ENCODE results near the gene NECTIN1. TPM values are rescaled to one million over a fixed set of nuclear protein-coding genes. Genes with fewer than 3 reads are reported as not detected.
A peak's percentile ranks its signal among the peaks of the same experiment; 100 is the strongest.

NECTIN1 gene
- total RNA-seq, 1 experiment from 2014 or later, result 3.3 TPM

- DNase-seq (ENCODE audit: low read depth), result no peak
Observed at GRCh38 chr11:119694334-119694733, 34.7 kb downstream of the NECTIN1 start.

DNA sequence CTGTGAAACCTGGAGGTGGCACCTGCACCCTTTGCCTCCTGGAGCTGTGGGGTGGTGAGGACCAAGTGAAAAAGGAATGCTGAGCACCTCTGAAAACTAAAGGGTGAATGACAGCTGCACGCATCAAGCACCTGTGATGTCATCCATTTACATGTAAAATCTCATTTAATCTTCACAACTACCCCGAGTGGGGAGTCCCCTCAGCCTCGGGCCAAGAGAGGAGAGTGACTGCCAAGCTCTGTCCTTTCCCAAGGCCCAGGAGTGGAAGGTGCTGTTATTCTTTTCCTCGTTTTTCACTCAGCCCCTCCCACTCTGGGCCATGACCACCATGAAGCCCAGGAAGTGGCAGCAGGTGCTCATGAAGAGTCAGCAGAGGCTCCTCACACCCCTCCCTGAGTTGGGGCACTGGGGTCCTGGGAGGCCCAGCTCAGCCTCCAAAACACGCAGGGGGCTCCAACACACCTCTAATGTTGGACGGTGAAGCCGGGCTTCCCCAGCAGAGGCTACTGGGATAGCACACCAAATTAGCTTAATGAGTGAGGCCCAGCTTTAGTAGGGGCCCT, 35.7 kb downstream of the NECTIN1 start:
- no peak for DNase-seq (ENCODE audit: low read depth)

- DNase-seq (ENCODE audit: low read depth), result no peak
Observed at GRCh38 chr11:119692540-119692820, 36.5 kb downstream of the NECTIN1 start.

GRCh38 chr11:119691701-119692539, 37.1 kb downstream of the NECTIN1 start:
- DNase-seq (ENCODE audit: low read depth), result no peak

- no peak for DNase-seq (ENCODE audit: low read depth)
Observed at GRCh38 chr11:119691020-119691666, 37.9 kb downstream of the NECTIN1 start.

DNA sequence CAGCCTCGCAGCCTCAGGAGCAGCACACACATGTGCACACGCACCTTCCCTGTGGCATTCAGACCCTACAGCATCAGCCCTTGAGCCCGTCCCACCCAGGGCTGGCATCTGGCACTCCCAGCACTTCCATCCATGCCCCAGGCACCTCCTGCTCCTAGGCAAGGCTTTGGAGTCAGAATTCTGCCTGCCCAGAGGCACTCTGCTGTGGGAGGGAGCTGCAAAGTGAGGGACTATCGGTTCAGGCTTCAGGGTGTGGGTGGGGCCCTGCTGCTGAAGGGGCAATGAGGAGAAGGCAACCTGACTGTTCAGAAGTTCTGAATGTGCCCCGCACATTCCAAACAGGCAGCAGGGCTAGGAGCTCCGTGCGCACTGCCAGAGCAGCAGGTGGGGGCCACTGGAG, 39.7 kb downstream of the NECTIN1 start:
- no peak for DNase-seq (ENCODE audit: low read depth)

GRCh38 chr11:119688356-119688755, 40.6 kb downstream of the NECTIN1 start:
- DNase-seq (ENCODE audit: low read depth), result no peak

- DNase-seq (ENCODE audit: low read depth), result no peak
Observed at GRCh38 chr11:119687373-119688046, 41.5 kb downstream of the NECTIN1 start.

DNA sequence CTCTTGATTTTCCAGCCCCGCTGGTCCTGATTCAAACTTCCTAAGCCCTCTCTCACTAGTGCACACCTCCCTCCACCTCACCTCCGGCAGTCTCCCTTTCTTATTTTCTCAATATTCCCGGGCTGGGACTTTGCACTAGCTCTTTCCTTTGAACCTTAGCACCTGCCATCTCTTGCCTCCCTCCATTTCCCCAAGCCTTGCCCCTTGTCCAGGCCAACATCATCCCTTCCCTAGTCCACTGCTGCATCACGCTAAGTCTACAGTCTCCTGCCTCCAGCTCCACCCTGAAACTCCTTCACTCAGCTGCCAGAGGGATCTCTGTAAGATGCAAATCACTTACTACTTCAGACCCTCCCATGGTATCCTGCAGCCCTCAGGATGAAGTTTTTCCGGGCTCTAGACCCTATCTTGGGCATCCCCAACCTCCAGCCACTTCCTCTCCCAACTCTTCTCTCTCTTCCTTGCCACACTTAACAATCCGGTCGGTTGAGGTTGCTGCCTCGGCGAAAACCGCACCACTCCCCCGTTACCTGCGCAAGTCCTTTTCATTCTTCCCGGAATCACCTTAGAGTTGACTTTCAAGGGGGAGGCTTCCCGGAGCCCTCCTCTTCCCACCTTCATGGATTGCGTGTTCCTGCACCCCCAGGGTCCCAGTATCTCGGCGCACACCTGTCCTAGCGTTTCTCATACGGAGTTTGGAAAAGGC, 42.7 kb downstream of the NECTIN1 start:
- no peak for DNase-seq (ENCODE audit: low read depth)

GRCh38 chr11:119685111-119685746, 43.8 kb downstream of the NECTIN1 start:
- no peak for DNase-seq (ENCODE audit: low read depth)

- DNase-seq (ENCODE audit: low read depth), result peak; percentile 79
Observed at GRCh38 chr11:119684361-119685110, 44.5 kb downstream of the NECTIN1 start.

DNA sequence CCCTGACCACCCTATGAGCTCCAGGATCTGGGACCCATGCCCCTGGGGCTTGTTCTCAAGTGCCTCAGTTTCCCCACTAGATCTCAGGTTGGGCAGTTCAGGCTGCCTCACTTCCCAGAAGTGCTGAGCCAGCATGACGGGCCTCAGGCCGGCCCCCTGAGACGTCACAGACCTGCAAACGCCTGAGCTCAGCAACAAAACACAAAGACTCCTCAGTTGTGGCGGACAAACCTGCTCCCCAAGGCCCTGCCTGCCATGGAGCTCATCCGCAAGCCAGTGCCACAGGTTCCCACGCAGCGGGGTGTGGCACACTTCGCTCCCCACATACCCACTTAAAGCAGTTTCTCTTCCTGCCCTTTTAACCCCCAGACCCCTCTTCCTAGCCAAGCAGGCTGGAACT, 45.2 kb downstream of the NECTIN1 start:
- DNase-seq (ENCODE audit: low read depth), result no peak

GRCh38 chr11:119681361-119681910, 47.6 kb downstream of the NECTIN1 start:
- DNase-seq (ENCODE audit: low read depth), result no peak

DNA sequence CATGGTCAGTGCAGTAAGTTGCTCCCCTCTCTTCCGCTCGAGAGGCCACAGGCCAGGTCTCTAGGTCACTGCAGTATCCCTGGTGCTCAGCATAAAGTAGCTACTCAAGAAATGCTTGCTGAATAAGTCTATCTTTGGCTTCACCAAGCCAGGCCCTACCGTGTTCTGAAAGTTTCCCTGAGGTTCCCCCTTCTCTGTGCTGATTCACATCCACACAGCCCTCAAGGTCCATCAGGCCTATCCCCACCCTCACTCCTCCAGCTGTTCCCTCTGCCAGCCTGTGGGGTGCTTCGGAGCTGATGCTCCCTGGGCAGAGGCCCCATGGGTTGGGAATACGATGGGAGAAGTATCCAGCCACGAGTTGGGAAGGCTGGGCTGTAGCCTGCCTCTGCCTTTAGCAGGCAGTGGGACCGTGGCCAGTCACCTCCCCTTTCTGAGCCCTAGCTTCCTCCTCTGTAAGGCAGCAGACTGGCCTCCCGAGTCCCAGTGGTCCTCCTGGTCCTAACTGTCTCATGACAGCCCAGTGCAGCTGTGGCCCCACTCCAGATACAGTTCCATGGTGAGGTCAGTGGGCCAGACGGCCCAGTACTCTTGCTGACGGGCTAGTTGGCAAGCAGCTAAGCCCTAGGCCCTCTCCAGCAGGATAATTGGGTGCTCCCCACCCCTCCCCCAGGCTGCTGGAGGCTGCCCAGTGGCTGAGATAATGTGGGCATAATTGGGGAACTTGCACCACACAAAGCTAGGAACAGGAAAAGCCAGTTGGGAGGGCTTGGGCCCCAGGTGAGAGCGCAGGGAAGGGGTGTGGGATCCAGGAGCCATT, 48.2 kb downstream of the NECTIN1 start:
- DNase-seq (ENCODE audit: low read depth), result peak; percentile 31

DNA sequence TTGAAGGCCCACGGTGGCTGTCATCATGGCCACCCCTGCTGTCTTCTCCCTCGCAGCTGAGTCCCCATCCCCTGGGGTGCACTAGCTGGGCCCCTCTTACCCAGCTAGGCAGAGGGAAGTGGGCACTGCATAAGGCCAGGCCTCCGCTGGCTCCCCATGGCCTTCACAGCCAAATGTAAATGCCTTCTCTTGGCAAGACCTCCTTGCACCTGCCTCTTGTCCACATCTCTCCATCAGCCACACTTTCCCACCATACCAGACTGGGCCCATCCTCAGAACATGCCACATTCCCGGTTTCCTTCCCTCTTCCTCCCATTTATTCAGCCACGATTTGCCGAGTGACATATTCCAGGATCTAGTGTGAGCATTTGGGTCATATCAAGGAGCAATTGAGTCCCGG, 49.7 kb downstream of the NECTIN1 start:
- no peak for DNase-seq (ENCODE audit: low read depth)

DNA sequence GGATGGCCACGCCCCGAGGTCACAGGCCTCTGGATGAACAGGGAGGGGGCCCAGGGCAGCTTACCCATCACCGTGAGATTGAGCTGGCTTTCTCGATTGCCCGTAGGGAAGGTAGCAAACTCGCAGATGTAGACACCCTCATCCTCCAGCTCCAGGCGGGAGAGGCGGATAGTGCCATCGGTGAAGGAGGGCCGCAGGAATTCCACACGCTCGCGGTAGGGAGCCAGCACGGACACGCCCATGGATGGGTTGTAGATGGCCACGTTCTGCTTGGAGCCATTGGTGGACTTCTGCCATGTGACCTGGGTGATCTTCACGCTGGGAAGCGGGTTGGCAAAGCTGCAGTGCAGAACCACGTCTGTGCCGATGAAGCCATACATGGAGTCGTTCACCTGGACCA, 50.6 kb downstream of the NECTIN1 start:
- no peak for DNase-seq (ENCODE audit: low read depth)

GRCh38 chr11:119677840-119678239, 51.2 kb downstream of the NECTIN1 start:
- DNase-seq (ENCODE audit: low read depth), result no peak

GRCh38 chr11:119676461-119677020, 52.5 kb downstream of the NECTIN1 start:
- peak; percentile 71 for DNase-seq (ENCODE audit: low read depth)

DNA sequence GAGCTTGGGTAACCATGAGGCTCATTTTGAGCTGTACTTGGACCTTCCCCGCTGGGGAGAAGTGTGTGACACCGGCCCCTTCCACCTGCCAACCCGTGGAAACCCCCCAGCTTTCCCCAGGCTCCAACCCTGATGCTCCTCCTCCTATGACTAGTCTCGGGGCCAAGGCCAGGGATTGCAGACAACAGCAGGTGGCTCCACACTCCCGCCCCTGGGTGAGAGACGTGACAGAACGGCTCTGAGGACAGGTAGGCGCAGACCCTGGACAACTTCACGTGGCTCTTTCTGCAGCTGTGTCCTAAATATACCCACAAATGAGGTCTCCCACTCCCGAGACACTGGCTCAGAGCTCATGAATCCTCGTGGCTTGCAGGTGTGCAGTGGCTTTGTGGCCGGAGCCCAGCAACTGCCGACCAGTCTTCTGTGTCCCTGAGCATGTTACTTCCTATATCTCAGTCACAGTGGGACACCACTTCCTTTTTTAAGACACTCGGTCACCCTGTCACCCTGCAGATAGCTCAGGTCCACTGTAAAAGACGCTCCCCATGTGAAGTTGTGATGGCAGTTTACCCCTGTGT, 55.2 kb downstream of the NECTIN1 start:
- DNase-seq (ENCODE audit: low read depth), result no peak
